HL-60/S4 treated with phorbol 12-myristate 13-acetate at 8.2 ng/mL for 4 days and 3 days (cell line): ENCODE results near the gene SFXN4.
"Not testable (repeated sequence)": the region's sequence is repeated elsewhere in the genome, so short reads cannot be mapped to it uniquely, and the experiment has no call there.

ENCODE experiments used
- in situ Hi-C: fragments of 300-500 bp; cut with MboI; formaldehyde crosslinking; loops from 2 replicates; pipeline ENCODE4 v1.15.0; 2022; ENCODE audit warnings: low sequenced_read_pairs

The SFXN4 gene

GRCh38 chr10:119113751-119114732, 51.5 kb downstream of the SFXN4 start:
- in situ Hi-C loops: no loop called here

DNA sequence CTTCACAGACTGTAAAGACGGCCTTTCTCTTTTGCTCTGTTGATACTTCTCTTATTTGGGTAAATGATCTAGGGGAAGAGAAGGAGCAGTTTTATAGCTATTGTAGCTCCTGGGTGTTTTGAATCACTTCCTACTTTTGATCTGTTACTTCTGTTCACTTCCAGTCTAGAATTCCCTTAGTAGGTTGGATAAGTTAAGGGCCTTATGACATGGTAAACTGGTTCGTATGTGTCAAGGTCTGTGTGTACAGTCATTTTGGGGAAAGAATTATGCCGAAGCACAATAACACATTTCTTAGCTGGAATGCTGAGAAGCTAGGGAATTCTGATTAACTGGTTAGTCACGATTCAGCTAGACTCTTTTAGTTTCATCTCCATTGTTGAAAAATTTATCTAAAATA, 53.5 kb downstream of the SFXN4 start:
- in situ Hi-C loops: no loop called here

GRCh38 chr10:119107771-119108170, 57.7 kb downstream of the SFXN4 start:
- in situ Hi-C loops: not testable (repeated sequence)

GRCh38 chr10:119107106-119107505, 58.4 kb downstream of the SFXN4 start:
- in situ Hi-C loops: not testable (repeated sequence)

GRCh38 chr10:119105899-119106298, 59.6 kb downstream of the SFXN4 start:
- in situ Hi-C loops: not testable (repeated sequence)

GRCh38 chr10:119105155-119105554, 60.4 kb downstream of the SFXN4 start:
- in situ Hi-C loops: no loop called here

GRCh38 chr10:119104654-119105015, 60.9 kb downstream of the SFXN4 start:
- in situ Hi-C loops: no loop called here

GRCh38 chr10:119103903-119104653, 61.4 kb downstream of the SFXN4 start, which contains the start of gene DENND10:
DENND10 (plus strand) TSS chr10:119104113; CDS start chr10:119104143, 30 bp downstream.
- in situ Hi-C loops: no loop called here

- in situ Hi-C loops: no loop called here
Observed at GRCh38 chr10:119103241-119103902, 62.1 kb downstream of the SFXN4 start.

DNA sequence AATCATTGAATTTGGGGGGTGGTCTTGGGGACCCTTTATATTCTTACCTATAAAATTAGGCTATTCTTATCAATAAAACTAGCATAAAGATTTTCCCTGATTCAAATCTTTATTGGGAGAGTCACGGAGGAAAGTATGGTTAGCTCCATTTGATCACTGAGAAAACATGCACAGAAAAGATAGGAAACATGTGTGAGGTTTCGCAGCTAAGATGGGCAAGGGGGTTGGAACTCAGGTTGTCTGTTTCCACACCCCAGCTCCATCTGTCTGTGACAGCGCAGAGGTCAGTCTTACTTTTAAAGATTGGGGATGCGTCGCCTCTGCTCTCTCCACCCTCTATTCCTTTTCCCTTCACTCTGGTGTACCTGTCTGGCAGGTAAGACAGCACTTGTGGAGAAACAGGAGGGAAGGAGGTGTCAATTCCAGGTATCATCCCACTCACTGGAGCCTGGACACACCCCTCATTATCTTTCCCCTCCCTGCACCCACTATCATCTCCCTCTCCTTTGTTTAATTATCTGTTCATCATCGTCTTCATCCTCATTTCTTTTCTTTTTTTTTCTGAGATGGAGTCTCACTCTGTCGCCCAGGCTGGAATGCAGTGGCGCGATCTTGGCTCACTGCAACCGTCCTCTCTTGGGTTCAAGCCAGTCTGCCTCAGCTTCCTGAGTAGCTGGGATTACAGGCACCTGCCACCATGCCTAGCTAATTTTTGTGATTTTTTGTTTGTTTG, 64.0 kb downstream of the SFXN4 start:
- in situ Hi-C loops: no loop called here

- in situ Hi-C loops: no loop called here
Observed at GRCh38 chr10:119100434-119101238, 64.9 kb downstream of the SFXN4 start.

- in situ Hi-C loops: no loop called here
Observed at GRCh38 chr10:119098576-119098975, 66.9 kb downstream of the SFXN4 start.

DNA sequence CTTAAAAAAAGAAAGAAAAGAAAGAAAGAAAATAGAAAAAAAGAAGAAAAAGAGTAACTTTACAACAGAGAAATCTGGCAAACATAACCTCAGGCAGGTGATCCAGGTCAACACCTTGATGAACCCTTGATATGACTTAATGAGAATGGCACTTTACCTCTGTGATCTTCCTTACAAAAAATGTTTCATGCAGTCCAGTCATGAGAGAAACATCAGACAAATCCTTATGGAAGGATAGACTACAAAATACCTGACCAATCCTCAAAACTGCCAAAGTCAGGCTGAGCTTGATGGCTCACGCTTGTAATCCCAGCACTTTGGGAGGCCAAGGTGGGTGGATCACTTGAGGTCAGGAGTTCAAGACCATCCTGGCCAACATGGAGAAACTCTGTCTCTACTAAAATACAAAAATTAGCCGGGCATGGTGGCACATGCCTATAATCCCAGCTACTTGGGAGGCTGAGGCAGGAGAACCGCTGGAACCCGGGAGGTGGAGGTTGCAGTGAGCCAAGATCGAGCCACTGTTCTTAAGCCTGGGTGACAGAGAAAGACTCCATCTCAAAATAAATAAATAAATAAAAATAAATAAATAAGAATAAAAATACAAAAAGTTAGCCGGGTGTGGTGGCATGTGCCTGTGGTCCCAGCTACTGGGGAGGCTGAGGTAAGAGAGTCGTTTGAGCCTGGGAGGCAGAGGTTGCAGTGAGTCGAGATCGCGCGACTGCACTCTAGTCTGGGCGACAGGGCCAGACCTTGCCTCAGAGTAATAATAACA, 68.7 kb downstream of the SFXN4 start:
- in situ Hi-C loops: not testable (repeated sequence)

DNA sequence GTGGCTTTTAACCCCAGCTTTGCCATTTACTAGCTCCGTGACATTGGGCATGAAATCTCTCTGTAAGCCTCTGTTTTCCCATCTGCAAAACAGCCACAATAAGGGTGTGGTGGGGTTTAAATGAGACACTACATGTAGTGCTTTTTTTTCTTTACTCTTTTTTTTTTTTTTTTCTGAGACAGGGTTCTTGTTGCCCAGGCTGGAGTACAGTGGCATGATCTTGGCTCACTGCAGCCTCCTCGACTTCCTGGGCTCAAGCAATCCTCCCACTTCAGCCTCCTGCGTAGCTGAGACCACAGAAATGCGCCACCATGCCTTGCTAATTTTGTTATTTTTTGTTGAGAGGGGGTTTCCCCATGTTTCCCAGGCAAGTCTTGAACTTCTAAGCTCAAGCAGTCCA, 69.9 kb downstream of the SFXN4 start:
- in situ Hi-C loops: no loop called here

DNA sequence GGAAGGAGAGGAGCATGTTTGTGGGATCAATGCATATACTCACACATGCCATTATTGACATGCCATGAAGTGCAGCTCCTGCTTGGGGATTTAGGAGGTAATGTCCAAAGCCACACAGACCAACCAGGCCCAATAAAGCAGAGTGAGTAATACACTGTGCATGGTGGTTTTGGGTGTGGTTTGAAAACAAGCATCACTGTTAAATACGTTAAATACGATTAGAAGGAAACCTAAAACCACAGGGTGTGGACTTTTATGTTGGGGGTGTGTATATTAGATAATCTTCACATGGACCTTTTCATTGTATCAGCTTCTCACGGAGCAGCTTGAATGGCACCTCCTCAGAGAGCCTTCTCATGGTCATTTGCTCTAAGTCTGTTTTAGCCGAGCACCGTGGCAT, 74.5 kb downstream of the SFXN4 start:
- in situ Hi-C loops: no loop called here
